ENCODE data around the gene LILRA1.
"Not testable (repeated sequence)": the region's sequence is repeated elsewhere in the genome, so short reads cannot be mapped to it uniquely, and the experiment has no call there.

LILRA1 gene

DNA sequence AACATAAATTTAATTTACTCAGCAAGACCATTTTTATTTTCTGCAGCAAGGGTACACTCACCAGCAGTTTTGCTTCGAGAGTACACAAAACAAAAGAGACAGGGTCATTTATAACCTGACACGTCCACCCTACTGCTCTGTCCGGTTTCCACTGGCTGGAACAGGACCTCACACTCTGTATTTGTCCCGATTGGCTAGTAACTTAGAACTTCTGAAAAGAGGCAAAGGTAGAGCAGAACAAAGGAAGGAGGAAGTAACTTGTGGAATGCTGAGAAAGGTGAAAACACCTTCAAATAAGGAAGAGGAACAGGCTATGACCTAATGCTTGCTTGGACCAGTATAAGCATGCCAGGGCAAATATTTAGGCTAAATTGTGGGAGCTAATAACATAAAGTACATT is 34.5 kb downstream of the LILRA1 start:
- DNase-seq = not testable (repeated sequence)

DNA sequence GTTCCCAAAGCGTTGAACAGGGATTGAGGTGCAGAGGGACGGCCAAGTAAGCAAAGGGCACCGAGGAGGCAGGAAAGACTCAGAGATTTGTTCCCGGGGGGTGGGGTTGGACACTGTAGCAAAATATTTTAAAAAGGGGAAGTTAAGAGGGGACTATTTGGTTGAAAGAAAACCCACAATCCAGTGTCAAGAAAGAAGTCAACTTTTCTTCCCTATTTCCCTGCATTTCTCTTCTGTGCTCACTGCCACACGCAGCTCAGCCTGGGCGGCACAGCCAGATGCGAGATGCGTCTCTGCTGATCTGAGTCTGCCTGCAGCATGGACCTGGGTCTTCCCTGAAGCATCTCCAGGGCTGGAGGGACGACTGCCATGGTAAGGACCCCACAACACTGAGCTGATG is 36.8 kb downstream of the LILRA1 start, which contains the start of gene LILRB1:
LILRB1 (plus strand) TSS at position 223 of the 400 bp plus-strand sequence. CDS start 590 bp downstream, outside the sequence.
- not testable (repeated sequence) for DNase-seq

GRCh38 chr19:54630782-54631181 is 37.4 kb downstream of the LILRA1 start:
- DNase-seq = no peak

GRCh38 chr19:54631489-54632337 is 38.3 kb downstream of the LILRA1 start:
- not testable (repeated sequence) for DNase-seq

GRCh38 chr19:54632517-54632916 is 39.1 kb downstream of the LILRA1 start:
- DNase-seq = not testable (repeated sequence)

DNA sequence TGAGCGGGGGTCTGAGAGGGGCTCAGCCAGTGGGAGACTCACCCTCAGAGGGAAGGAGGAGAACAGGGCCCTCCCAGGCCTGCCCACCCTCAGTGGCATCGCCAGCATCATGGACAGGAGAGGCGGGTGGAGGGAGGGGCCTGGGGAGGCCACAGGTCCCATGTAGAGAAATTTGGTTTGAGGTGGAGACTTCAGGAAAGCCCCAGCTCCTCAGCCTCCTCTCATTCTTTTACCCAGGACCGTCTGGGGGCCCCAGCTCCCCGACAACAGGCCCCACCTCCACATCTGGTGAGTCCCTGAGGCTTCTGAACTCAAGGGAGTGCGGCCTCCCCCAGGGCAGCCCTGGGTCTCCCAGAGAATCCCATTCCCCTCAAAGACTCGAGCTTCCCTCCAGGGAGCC is 40.0 kb downstream of the LILRA1 start:
- no peak for DNase-seq

DNA sequence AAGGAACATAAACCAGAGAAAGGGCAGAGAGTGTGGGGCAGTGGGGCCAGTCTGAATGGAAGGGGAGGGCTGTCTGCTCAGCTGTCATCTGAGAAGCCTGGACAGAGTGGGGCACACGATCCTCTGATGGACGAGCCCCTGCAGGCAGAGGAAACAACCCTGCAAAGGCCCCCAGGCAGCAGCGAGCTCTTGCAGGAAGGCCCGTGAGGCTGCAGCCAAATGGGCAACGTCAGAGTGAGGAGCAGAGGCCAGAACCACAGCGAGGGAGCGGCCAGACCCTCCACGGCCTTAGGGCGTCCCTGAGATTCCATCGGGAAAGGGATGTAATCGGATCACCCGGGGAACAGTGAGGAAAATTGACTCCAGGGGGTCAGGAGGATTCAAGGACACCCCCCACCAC is 42.6 kb downstream of the LILRA1 start:
- DNase-seq = not testable (repeated sequence)

- no peak for DNase-seq
These were observed 45.3 kb downstream of the LILRA1 start for GRCh38 chr19:54638683-54639082.

GRCh38 chr19:54642953-54643352 is 49.5 kb downstream of the LILRA1 start:
- DNase-seq = not testable (repeated sequence)

DNA sequence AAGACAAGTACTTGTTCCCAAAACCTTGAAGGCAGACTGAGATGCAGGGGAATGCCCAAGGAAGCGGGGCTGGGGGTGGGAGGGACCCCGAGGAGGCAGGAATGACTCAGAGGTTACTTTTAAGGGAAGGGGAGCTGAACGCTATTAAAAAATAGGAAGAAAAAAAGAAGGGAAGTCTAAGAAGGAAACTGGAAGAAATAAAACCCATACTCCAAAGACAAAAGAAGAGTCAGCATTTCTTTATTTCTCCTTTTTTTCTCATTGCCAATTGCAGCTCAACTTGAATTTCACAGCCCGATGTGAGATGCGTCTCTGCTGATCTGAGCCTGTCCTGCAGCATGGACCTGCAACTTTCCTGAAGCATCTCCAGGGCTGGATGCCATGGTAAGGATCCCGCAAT is 50.2 kb downstream of the LILRA1 start:
- not testable (repeated sequence) for DNase-seq

- no peak for DNase-seq
These were observed 50.6 kb downstream of the LILRA1 start for GRCh38 chr19:54644056-54644455.

- DNase-seq = no peak
These were observed 53.0 kb downstream of the LILRA1 start for GRCh38 chr19:54646331-54646841.

DNA sequence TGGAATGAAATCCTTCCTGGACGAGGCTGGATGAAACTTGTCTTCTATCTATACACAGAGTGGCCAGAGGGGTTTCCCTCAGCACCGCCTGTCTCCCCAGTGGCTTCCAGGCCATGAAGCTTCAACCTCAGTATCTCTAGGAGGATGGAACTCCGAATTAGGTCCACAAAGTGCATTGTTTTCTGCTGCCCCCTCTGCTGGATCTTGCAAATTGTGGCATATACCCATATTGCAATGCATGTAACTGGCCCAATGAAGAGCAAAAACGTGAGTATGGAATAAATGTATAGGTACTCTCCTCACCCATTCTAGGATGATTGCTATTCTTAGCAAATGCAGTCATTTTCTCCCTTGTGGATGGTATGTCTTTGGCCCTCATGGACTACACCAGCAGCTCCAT is 54.7 kb downstream of the LILRA1 start:
- DNase-seq = no peak

DNA sequence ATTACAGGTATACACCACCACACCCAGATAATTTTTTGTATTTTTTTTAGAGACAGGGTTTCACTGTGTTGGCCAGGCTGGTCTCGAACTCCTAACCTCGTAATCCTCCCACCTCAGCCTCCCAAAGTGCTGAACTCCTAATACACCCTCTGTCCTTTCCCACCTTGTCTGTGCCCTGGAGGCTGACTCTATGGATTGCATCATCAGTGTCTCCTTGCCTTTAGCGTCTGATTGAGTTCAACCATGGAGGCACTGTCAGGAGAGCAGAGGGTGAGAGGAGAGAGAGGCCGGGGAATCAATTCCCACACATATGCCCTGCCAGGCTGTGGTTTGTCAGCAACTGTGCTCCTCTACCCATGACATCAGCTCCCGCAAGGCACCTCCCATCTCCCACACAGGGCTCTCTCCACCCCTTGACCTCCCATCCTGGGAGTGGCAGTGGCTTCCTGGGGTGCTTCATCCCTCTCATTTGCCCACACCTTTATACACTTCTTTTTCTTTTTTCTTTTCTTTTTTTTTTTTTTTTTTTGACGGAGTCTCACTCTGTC is 56.8 kb downstream of the LILRA1 start:
- no peak for DNase-seq
